ENCODE results near the gene KRT1.

Gene KRT1

GRCh38 chr12:52673217-52673616 lies 7.0 kb downstream of the KRT1 start:
- Histone ChIP-seq H3K9me3 (replicated peaks; ENCODE audit: insufficient read depth, low read length) (no peaks in the 10 kb centered on the region), H3K79me2 (ENCODE audit: low read length) (no peaks in the 10 kb centered on the region), H3K4me1 (ENCODE audit: low read length) (no peaks in the 10 kb centered on the region), H4K20me1 (ENCODE audit: insufficient read depth, low read length) (no peaks in the 10 kb centered on the region), H2AFZ (ENCODE audit: low read length) (no peak overlapping the region), H3K4me3 (ENCODE audit: low read length) (no peak overlapping the region), H3K36me3 (replicated peaks; ENCODE audit: insufficient read depth, low read length) (no peaks in the 10 kb centered on the region), H3K27ac (ENCODE audit: low read length) (no peak overlapping the region), H3K9ac (ENCODE audit: low read length) (no peak overlapping the region), H3K4me2 (ENCODE audit: low read depth, low read length) (no peak overlapping the region), H3K9me2 (replicated peaks; ENCODE audit: insufficient read depth, low read length) (no peaks in the 10 kb centered on the region), H3K27me3 (replicated peaks; ENCODE audit: insufficient read depth, low read length) (peaks cover 65% of the 10 kb centered on the region), H3F3A (ENCODE audit: insufficient read depth, low read length) (no peaks in the 10 kb centered on the region)
- no peak for DNase-seq
- no peak for TF ChIP-seq EZH2 (optimal IDR thresholded peaks at IDR 0.05; ENCODE audit: low read depth, low read length)
- TF ChIP-seq, protein P1, sequence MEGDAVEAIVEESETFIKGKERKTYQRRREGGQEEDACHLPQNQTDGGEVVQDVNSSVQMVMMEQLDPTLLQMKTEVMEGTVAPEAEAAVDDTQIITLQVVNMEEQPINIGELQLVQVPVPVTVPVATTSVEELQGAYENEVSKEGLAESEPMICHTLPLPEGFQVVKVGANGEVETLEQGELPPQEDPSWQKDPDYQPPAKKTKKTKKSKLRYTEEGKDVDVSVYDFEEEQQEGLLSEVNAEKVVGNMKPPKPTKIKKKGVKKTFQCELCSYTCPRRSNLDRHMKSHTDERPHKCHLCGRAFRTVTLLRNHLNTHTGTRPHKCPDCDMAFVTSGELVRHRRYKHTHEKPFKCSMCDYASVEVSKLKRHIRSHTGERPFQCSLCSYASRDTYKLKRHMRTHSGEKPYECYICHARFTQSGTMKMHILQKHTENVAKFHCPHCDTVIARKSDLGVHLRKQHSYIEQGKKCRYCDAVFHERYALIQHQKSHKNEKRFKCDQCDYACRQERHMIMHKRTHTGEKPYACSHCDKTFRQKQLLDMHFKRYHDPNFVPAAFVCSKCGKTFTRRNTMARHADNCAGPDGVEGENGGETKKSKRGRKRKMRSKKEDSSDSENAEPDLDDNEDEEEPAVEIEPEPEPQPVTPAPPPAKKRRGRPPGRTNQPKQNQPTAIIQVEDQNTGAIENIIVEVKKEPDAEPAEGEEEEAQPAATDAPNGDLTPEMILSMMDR (IDR thresholded peaks at IDR 0.05; ENCODE audit: low read length) = no peak
- no peak for TF ChIP-seq EZH2phosphoT487 (IDR thresholded peaks at IDR 0.05; ENCODE audit: low read length)

- Histone ChIP-seq H3K4me3 (ENCODE audit: low read length) (no peak overlapping the region), H3K9me2 (replicated peaks; ENCODE audit: insufficient read depth, low read length) (no peaks in the 10 kb centered on the region), H4K20me1 (ENCODE audit: insufficient read depth, low read length) (no peaks in the 10 kb centered on the region), H3K27ac (ENCODE audit: low read length) (no peak overlapping the region), H3K4me2 (ENCODE audit: low read depth, low read length) (no peak overlapping the region), H3K9ac (ENCODE audit: low read length) (no peak overlapping the region), H3F3A (ENCODE audit: insufficient read depth, low read length) (no peaks in the 10 kb centered on the region), H3K79me2 (ENCODE audit: low read length) (no peaks in the 10 kb centered on the region), H3K9me3 (replicated peaks; ENCODE audit: insufficient read depth, low read length) (no peaks in the 10 kb centered on the region), H3K27me3 (replicated peaks; ENCODE audit: insufficient read depth, low read length) (peaks cover 71% of the 10 kb centered on the region), H2AFZ (ENCODE audit: low read length) (no peak overlapping the region), H3K4me1 (ENCODE audit: low read length) (no peaks in the 10 kb centered on the region), H3K36me3 (replicated peaks; ENCODE audit: insufficient read depth, low read length) (no peaks in the 10 kb centered on the region)
- DNase-seq = no peak
- TF ChIP-seq EZH2phosphoT487 (IDR thresholded peaks at IDR 0.05; ENCODE audit: low read length) = no peak
- TF ChIP-seq, protein P1 (IDR thresholded peaks at IDR 0.05; ENCODE audit: low read length) = no peak
- TF ChIP-seq EZH2 (optimal IDR thresholded peaks at IDR 0.05; ENCODE audit: low read depth, low read length) = no peak
These were observed 7.8 kb downstream of the KRT1 start for GRCh38 chr12:52672321-52672933.

GRCh38 chr12:52670961-52671360 lies 9.2 kb downstream of the KRT1 start:
- Histone ChIP-seq H3K27ac (ENCODE audit: low read length) (no peak overlapping the region), H3K4me2 (ENCODE audit: low read depth, low read length) (no peak overlapping the region), H3K9ac (ENCODE audit: low read length) (no peak overlapping the region), H4K20me1 (ENCODE audit: insufficient read depth, low read length) (no peaks in the 10 kb centered on the region), H3K4me3 (ENCODE audit: low read length) (no peak overlapping the region), H3F3A (ENCODE audit: insufficient read depth, low read length) (no peaks in the 10 kb centered on the region), H2AFZ (ENCODE audit: low read length) (no peak overlapping the region), H3K9me2 (replicated peaks; ENCODE audit: insufficient read depth, low read length) (no peaks in the 10 kb centered on the region), H3K79me2 (ENCODE audit: low read length) (no peaks in the 10 kb centered on the region), H3K27me3 (replicated peaks; ENCODE audit: insufficient read depth, low read length) (peaks cover 70% of the 10 kb centered on the region), H3K36me3 (replicated peaks; ENCODE audit: insufficient read depth, low read length) (no peaks in the 10 kb centered on the region), H3K4me1 (ENCODE audit: low read length) (no peaks in the 10 kb centered on the region), H3K9me3 (replicated peaks; ENCODE audit: insufficient read depth, low read length) (no peaks in the 10 kb centered on the region)
- DNase-seq = no peak
- TF ChIP-seq EZH2 (optimal IDR thresholded peaks at IDR 0.05; ENCODE audit: low read depth, low read length) (no peak), EZH2phosphoT487 (IDR thresholded peaks at IDR 0.05; ENCODE audit: low read length) (no peak)
- TF ChIP-seq, protein P1 (IDR thresholded peaks at IDR 0.05; ENCODE audit: low read length) = no peak
